Smooth muscle cell (in vitro differentiated cells): ENCODE results near the gene FAM98B. TPM values are rescaled to one million over a fixed set of nuclear protein-coding genes. Genes with fewer than 3 reads are reported as not detected.

ENCODE experiments used
- DNase-seq: peaks from one replicate; lab custom pipeline; 2025; ENCODE audit not compliant: unreplicated experiment; lab: John Stamatoyannopoulos, UW
- H2AFZ ChIP-seq: fragments of 200-600 bp; sonication (generic); 2 replicates; pipeline ENCODE4 v1.6.0; 2016; ENCODE audit warnings: antibody characterized with exemption, low read depth, mild to moderate bottlenecking
- H3F3A ChIP-seq: fragments of 200-600 bp; sonication (generic); 2 replicates; pipeline ENCODE4 v1.6.0; 2017; ENCODE audit warnings: antibody characterized with exemption, low read depth
- H3K27ac ChIP-seq: fragments of 200-600 bp; sonication (generic); 2 replicates; pipeline ENCODE4 v1.5.1; 2016; ENCODE audit warnings: low read depth, mild to moderate bottlenecking
- H3K27me3 ChIP-seq: fragments of 200-600 bp; sonication (generic); 2 replicates; pipeline ENCODE4 v1.6.1; 2016; ENCODE audit warnings: low read depth, mild to moderate bottlenecking
- H3K36me3 ChIP-seq: fragments of 200-600 bp; sonication (generic); 2 replicates; pipeline ENCODE4 v1.5.1; 2016; ENCODE audit warnings: low read depth
- H3K4me1 ChIP-seq: fragments of 200-600 bp; sonication (generic); 2 replicates; pipeline ENCODE4 v1.5.1; 2016; ENCODE audit warnings: low read depth
- H3K4me2 ChIP-seq: fragments of 200-600 bp; sonication (generic); 2 replicates; pipeline ENCODE4 v1.6.0; 2016; ENCODE audit warnings: mild to moderate bottlenecking
- H3K4me3 ChIP-seq: fragments of 200-600 bp; sonication (generic); 2 replicates; pipeline ENCODE4 v1.5.1; 2016; ENCODE audit warnings: mild to moderate bottlenecking
- H3K79me2 ChIP-seq: fragments of 200-600 bp; sonication (generic); 2 replicates; pipeline ENCODE4 v1.6.0; 2016; ENCODE audit warnings: low read depth, mild to moderate bottlenecking
- H3K9ac ChIP-seq: fragments of 200-600 bp; sonication (generic); 2 replicates; pipeline ENCODE4 v1.6.0; 2016; ENCODE audit warnings: low read depth
- H3K9me3 ChIP-seq: fragments of 200-600 bp; sonication (generic); replicated peaks from 2 replicates; pipeline ENCODE4 v1.5.1; 2016; ENCODE audit warnings: low read depth
- H4K20me1 ChIP-seq: fragments of 200-600 bp; sonication (generic); 2 replicates; pipeline ENCODE4 v1.6.0; 2016; ENCODE audit warnings: low read depth
- CTCF ChIP-seq: fragments of 200-600 bp; sonication (generic); IDR thresholded peaks from 2 replicates; pipeline ENCODE4 v1.5.1; 2017; ENCODE audit warnings: borderline replicate concordance, mild to moderate bottlenecking, antibody characterized with exemption; ENCODE audit not compliant: insufficient read depth, poor library complexity, severe bottlenecking
- WGBS: methylation state at CpG from one replicate; pipeline ENCODE4 v1.1.7; 2016; ENCODE audit warnings: low lambda C conversion rate; 5-methylcytosine and 5-hydroxymethylcytosine counted together
- polyA plus RNA-seq: library from polyadenylated mRNA; unstranded; fragments of >200 nt; fragmentation: Nextera tagmentation; extraction: Ambion mirVana; gene quantifications from 2 replicates; pipeline ENCODE4 v1.2.1, GENCODE V29; 2016
- total RNA-seq: library from RNA; depleted of rRNA; stranded (reverse); fragments of >200 nt; gene quantifications from 2 replicates; pipeline ENCODE4 v1.2.3, GENCODE V29; 2014

FAM98B gene
- total and polyA plus RNA-seq, 2 experiments from 2014 or later, result 1.4 to 5.1 TPM

DNA sequence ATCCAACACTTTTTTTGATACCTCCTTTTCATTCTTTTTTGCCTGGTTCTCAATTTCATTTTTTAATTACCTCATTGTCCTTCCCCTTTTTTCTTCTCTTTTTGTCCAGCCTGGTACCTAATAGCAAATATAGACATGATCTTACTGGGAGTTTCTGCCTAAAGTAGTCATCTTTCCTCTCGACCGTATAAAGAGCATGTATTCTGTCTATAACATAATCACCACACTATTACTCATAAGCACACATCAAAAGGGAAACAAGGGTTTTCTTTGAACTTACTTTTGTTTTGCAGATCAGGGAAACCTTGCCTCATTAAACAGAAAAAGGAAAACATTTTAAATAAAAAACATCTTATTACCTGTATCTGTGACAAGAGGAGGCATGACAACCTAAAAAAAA is 33.0 kb downstream of the FAM98B start:
- peak overlapping the region; percentile 3 for H3K4me2 ChIP-seq

GRCh38 chr15:38487378-38487777 is 33.5 kb downstream of the FAM98B start:
- H3K4me2 ChIP-seq, result peak overlapping the region; percentile 3
- no peaks in the 10 kb centered on the region for H3K4me1 ChIP-seq
- peaks cover 3% of the 10 kb centered on the region for H3F3A ChIP-seq
- no peaks in the 10 kb centered on the region for H4K20me1 ChIP-seq
- H3K79me2 ChIP-seq, result no peaks in the 10 kb centered on the region
- no peak overlapping the region for H3K4me3 ChIP-seq
- no peaks in the 10 kb centered on the region for H3K36me3 ChIP-seq
- peak overlapping the region; percentile 12 for H3K27ac ChIP-seq
- no peak overlapping the region for H3K9ac ChIP-seq
- no peak for TF ChIP-seq CTCF
- H2AFZ ChIP-seq, result no peak overlapping the region
- H3K9me3 ChIP-seq, result no peaks in the 10 kb centered on the region
- no peaks in the 10 kb centered on the region for H3K27me3 ChIP-seq
- DNase-seq, result no peak
- WGBS, result 47% methylated on average over 1 of the region's 1 CpG

More for the DNA sequence above, 33.0 kb downstream of the FAM98B start:
- no peak for DNase-seq
- Histone ChIP-seq H3K36me3 (no peaks in the 10 kb centered on the region), H2AFZ (no peak overlapping the region), H3K4me3 (no peak overlapping the region), H3K27me3 (no peaks in the 10 kb centered on the region), H4K20me1 (no peaks in the 10 kb centered on the region), H3K79me2 (no peaks in the 10 kb centered on the region), H3K9me3 (no peaks in the 10 kb centered on the region), H3K27ac (peak overlapping the region; percentile 12), H3K4me1 (no peaks in the 10 kb centered on the region), H3K9ac (no peak overlapping the region), H3F3A (peaks cover 3% of the 10 kb centered on the region)
- WGBS, result 40% methylated on average over 2 of the region's 2 CpGs
- no peak for TF ChIP-seq CTCF

DNA sequence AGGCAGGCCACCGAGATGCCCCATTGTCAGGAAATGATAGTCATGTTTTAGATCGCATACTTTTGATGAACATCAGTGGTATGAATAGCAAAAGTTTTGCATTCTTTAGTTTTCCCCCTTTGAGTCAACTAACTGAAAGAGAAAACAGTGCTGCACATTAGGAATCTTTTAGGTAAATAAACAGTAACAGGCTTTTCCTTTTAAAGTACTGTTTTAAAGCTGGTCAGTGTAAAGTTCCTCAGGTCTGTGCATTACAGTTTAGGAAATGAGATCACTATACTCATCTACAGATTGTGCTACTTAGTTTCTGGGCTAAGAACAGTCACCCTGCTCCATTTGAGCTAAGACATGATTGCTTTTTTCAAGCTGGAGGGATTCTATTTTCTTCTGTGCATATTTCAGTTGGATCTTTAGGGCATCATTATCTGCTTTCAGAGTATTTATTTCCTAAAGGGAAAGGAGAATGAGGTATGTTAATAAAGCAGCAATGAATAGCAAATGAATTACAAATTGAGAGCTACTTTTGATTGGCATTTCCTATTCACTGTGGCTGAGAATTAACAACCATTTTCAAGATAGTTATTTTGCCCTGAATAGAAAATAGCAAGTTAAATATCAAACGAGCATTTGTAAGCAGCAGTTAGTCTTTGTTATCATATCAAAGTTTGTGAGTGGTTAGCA is 36.5 kb downstream of the FAM98B start:
- no peaks in the 10 kb centered on the region for H3K36me3 ChIP-seq
- H3K27ac ChIP-seq, result peak overlapping the region; percentile 20
- WGBS, result 80% methylated on average over 3 of the region's 3 CpGs
- TF ChIP-seq CTCF, result no peak
- no peaks in the 10 kb centered on the region for H3K9me3 ChIP-seq
- DNase-seq, result no peak
- peaks cover 3% of the 10 kb centered on the region for H3F3A ChIP-seq
- no peak overlapping the region for H2AFZ ChIP-seq
- no peaks in the 10 kb centered on the region for H4K20me1 ChIP-seq
- no peak overlapping the region for H3K9ac ChIP-seq
- no peaks in the 10 kb centered on the region for H3K27me3 ChIP-seq
- no peaks in the 10 kb centered on the region for H3K79me2 ChIP-seq
- no peak overlapping the region for H3K4me3 ChIP-seq
- peak overlapping the region; percentile 9 for H3K4me2 ChIP-seq
- no peaks in the 10 kb centered on the region for H3K4me1 ChIP-seq

DNA sequence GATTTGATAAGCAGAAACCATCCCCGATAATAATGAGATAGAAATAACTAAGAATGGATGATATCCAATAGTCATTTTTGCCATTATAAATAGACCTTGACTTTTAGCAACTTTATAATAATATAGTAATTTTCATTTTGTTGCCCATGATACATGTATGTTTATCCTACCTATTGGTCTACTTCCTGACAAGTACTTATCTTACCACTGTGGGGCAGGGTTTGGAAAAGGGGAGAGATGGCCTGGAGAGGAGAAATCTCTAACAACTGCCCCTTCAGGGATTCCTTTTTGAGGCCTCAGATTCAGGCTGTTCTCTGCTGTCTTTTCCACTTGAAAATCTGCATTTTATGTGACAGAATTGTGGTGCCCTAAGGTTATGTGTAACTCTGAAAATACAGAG is 42.2 kb downstream of the FAM98B start:
- H3K9ac ChIP-seq, result no peak overlapping the region
- no peak for TF ChIP-seq CTCF
- H3K36me3 ChIP-seq, result no peaks in the 10 kb centered on the region
- H4K20me1 ChIP-seq, result no peaks in the 10 kb centered on the region
- H3K9me3 ChIP-seq, result no peaks in the 10 kb centered on the region
- no peaks in the 10 kb centered on the region for H3K79me2 ChIP-seq
- H3K4me1 ChIP-seq, result no peaks in the 10 kb centered on the region
- WGBS, result 96% methylated on average over 1 of the region's 1 CpG
- H3K4me2 ChIP-seq, result no peak overlapping the region
- no peaks in the 10 kb centered on the region for H3F3A ChIP-seq
- H2AFZ ChIP-seq, result no peak overlapping the region
- no peaks in the 10 kb centered on the region for H3K27me3 ChIP-seq
- H3K4me3 ChIP-seq, result no peak overlapping the region
- H3K27ac ChIP-seq, result no peak overlapping the region
- no peak for DNase-seq
